DOHH2 (cell line): ENCODE results near the gene CR1.
"Not testable (repeated sequence)": the region's sequence is repeated elsewhere in the genome, so short reads cannot be mapped to it uniquely, and the experiment has no call there.

ENCODE experiments used
- H3F3A ChIP-seq: fragments of 200-600 bp; sonication (generic), shearing (Covaris generic); 2 replicates; pipeline ENCODE4 v1.6.0; 2016; ENCODE audit warnings: antibody characterized with exemption, mild to moderate bottlenecking; ENCODE audit not compliant: control insufficient read depth, insufficient read depth
- H3K27ac ChIP-seq: fragments of 200-600 bp; sonication (generic); 2 replicates; pipeline ENCODE4 v1.5.1; 2014; ENCODE audit warnings: low read depth, mild to moderate bottlenecking, low read length, moderate library complexity
- H3K27me3 ChIP-seq: fragments of 200-600 bp; sonication (generic); 2 replicates; pipeline ENCODE4 v1.6.1; 2014; ENCODE audit warnings: mild to moderate bottlenecking, low read length, mixed read lengths; ENCODE audit not compliant: control insufficient read depth
- H3K36me3 ChIP-seq: fragments of 200-600 bp; sonication (generic); 2 replicates; pipeline ENCODE4 v1.6.1; 2014; ENCODE audit warnings: mild to moderate bottlenecking, low read length, moderate library complexity, mixed read lengths; ENCODE audit not compliant: control insufficient read depth
- H3K4me1 ChIP-seq: fragments of 200-600 bp; sonication (generic); 2 replicates; pipeline ENCODE4 v1.6.1; 2014; ENCODE audit warnings: mild to moderate bottlenecking, low read length, mixed read lengths; ENCODE audit not compliant: control insufficient read depth
- H3K4me2 ChIP-seq: fragments of 200-600 bp; sonication (generic); 2 replicates; pipeline ENCODE4 v1.6.0; 2014; ENCODE audit warnings: mild to moderate bottlenecking, low read length, moderate library complexity
- H3K4me3 ChIP-seq: fragments of 200-600 bp; sonication (generic); 2 replicates; pipeline ENCODE4 v1.5.1; 2014; ENCODE audit warnings: mild to moderate bottlenecking, low read length, mixed read lengths
- H3K79me2 ChIP-seq: fragments of 200-600 bp; sonication (generic); 2 replicates; pipeline ENCODE4 v1.6.1; 2014; ENCODE audit warnings: mild to moderate bottlenecking, low read length, mixed read lengths; ENCODE audit not compliant: control insufficient read depth
- H3K9me2 ChIP-seq: fragments of 200-600 bp; sonication (generic); replicated peaks from 2 replicates; pipeline ENCODE4 v1.6.1; 2014; ENCODE audit warnings: mild to moderate bottlenecking, low read length, mixed read lengths; ENCODE audit not compliant: control insufficient read depth
- H3K9me3 ChIP-seq: fragments of 200-600 bp; sonication (generic); 2 replicates; pipeline ENCODE4 v1.6.1; 2014; ENCODE audit warnings: antibody characterized with exemption, low read length, mixed read lengths; ENCODE audit not compliant: control insufficient read depth, insufficient read depth
- H4K20me1 ChIP-seq: fragments of 200-600 bp; sonication (generic); 2 replicates; pipeline ENCODE4 v1.6.0; 2014; ENCODE audit warnings: low read depth, mild to moderate bottlenecking, antibody characterized with exemption, low read length, moderate library complexity; ENCODE audit not compliant: control insufficient read depth, insufficient read depth
- EZH2phosphoT487 ChIP-seq: fragments of 200-600 bp; sonication (generic); IDR thresholded peaks from 2 replicates; pipeline ENCODE4 v1.6.1; 2017; ENCODE audit warnings: borderline replicate concordance, mild to moderate bottlenecking, antibody characterized with exemption, low read length, moderate library complexity, mixed read lengths
- TF ChIP-seq, protein P1 (sequence below): fragments of 200-600 bp; sonication (generic); IDR thresholded peaks from one replicate; pipeline ENCODE4 v1.5.1; 2014; ENCODE audit warnings: antibody characterized with exemption, mild to moderate bottlenecking, low read depth, low read length; ENCODE audit not compliant: poor library complexity, severe bottlenecking

CR1 gene

DNA sequence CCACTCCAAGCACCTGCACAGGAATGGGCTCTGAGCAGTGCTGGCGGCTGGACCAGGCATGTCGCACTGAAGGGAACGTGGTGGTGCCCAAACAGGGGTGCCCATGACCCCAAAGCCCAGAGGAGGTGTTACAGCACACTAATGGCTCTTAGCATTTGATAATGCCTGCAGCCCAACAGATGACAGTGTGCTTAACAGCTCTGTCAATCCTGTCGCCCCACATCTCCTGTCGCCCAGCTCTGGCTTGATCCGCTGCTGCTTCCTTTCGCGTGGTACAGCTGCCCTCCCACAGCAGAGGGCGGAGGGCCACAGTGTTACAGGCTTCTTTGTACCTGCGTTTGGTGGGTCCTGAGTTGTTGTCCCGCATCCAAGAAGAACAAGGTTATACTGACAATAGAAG, 116.8 kb downstream of the CR1 start:
- Histone ChIP-seq H3K4me1 (no peaks in the 10 kb centered on the region), H3K27ac (no peak overlapping the region), H3K4me3 (no peak overlapping the region), H3K79me2 (no peaks in the 10 kb centered on the region), H3K27me3 (no peaks in the 10 kb centered on the region), H3K36me3 (no peaks in the 10 kb centered on the region), H4K20me1 (no peaks in the 10 kb centered on the region), H3K4me2 (no peak overlapping the region), H3K9me2 (no peaks in the 10 kb centered on the region), H3F3A (no peaks in the 10 kb centered on the region), H3K9me3 (peaks cover 5% of the 10 kb centered on the region; the same call in 1 of the 2 replicates)
- no peak for TF ChIP-seq EZH2phosphoT487
- TF ChIP-seq, protein P1, sequence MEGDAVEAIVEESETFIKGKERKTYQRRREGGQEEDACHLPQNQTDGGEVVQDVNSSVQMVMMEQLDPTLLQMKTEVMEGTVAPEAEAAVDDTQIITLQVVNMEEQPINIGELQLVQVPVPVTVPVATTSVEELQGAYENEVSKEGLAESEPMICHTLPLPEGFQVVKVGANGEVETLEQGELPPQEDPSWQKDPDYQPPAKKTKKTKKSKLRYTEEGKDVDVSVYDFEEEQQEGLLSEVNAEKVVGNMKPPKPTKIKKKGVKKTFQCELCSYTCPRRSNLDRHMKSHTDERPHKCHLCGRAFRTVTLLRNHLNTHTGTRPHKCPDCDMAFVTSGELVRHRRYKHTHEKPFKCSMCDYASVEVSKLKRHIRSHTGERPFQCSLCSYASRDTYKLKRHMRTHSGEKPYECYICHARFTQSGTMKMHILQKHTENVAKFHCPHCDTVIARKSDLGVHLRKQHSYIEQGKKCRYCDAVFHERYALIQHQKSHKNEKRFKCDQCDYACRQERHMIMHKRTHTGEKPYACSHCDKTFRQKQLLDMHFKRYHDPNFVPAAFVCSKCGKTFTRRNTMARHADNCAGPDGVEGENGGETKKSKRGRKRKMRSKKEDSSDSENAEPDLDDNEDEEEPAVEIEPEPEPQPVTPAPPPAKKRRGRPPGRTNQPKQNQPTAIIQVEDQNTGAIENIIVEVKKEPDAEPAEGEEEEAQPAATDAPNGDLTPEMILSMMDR = no peak

DNA sequence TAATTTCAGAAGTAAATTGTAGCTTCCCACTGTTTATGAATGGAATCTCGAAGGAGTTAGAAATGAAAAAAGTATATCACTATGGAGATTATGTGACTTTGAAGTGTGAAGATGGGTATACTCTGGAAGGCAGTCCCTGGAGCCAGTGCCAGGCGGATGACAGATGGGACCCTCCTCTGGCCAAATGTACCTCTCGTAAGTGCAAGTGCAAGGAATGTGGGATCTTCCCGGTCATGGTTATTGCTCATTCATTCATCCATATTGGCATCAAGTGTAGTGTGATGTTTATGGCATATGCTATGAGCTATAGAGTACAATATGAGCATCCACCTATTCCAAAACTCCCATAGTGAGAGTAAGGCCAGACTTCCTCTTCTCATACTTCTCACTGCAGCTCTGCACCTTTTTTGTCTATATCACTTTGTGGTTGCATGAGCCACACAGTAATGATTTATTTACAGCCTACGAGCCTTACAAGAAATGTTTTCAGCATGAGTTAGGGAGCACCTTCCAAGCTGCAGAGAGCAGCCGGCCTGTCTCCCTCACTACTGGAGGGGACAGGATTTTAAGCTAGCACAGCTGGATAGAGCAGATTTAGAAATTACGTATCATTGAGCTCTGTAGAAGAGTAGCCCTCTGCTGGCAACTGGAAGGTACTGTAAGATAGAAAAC, 124.0 kb downstream of the CR1 start:
- H3K27ac ChIP-seq = no peak overlapping the region
- H3F3A ChIP-seq = no peaks in the 10 kb centered on the region
- no peak overlapping the region for H3K4me2 ChIP-seq
- no peak for TF ChIP-seq EZH2phosphoT487
- TF ChIP-seq, protein P1 = peak; percentile 72
- no peaks in the 10 kb centered on the region for H3K27me3 ChIP-seq
- no peaks in the 10 kb centered on the region for H3K9me3 ChIP-seq
- H3K4me1 ChIP-seq = no peaks in the 10 kb centered on the region
- H4K20me1 ChIP-seq = no peaks in the 10 kb centered on the region
- no peaks in the 10 kb centered on the region for H3K79me2 ChIP-seq
- no peaks in the 10 kb centered on the region for H3K9me2 ChIP-seq
- H3K4me3 ChIP-seq = no peak overlapping the region
- H3K36me3 ChIP-seq = no peaks in the 10 kb centered on the region

DNA sequence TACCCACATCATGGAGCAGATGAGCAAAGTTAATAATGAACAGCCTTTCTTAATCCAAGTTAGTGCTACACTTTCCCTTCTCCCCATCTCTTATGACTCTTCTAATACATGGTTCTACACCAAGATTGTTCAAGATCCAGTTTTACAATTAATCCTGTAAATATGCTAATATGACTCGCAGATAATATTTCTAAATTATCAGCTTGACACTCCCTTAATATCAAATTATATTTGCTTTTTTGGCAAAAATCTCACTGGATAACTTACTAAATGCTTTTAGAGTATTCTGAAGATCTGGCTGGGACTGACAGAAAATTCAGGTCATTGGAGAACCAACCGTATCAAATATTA, 124.6 kb downstream of the CR1 start:
- no peaks in the 10 kb centered on the region for H3F3A ChIP-seq
- TF ChIP-seq, protein P1 = no peak
- TF ChIP-seq EZH2phosphoT487 = no peak
- H4K20me1 ChIP-seq = no peaks in the 10 kb centered on the region
- H3K9me3 ChIP-seq = no peaks in the 10 kb centered on the region
- no peak overlapping the region for H3K4me3 ChIP-seq
- no peak overlapping the region for H3K27ac ChIP-seq
- no peaks in the 10 kb centered on the region for H3K27me3 ChIP-seq
- no peak overlapping the region for H3K4me2 ChIP-seq
- no peaks in the 10 kb centered on the region for H3K4me1 ChIP-seq
- H3K79me2 ChIP-seq = no peaks in the 10 kb centered on the region
- H3K36me3 ChIP-seq = no peaks in the 10 kb centered on the region
- no peaks in the 10 kb centered on the region for H3K9me2 ChIP-seq

DNA sequence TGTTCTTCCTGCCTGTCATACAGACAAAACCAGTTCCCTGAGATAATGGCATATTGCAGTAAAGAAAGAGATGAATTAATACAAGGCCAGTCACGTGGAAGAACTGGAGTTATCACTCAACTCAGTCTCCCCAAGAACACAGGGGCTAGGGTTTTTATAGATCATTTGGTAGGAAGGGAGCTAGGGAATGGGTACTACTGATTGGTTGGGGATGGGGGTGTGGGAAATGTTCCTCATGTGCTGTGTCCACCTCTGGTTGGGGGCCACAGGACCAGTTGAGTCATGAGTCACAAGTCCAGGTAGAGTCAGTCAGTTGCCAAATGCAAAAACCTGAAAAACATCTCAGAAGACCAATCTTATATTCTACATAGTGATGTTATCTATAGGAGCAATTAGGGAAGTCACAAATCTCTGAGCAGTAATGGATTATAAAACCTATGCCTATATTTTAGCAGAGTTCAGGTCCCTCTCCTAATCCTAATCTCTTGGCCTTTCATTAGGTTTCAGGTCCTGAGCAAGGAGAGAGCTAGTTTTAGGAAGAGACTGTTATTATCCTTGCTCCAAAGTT, 129.6 kb downstream of the CR1 start:
- not testable (repeated sequence) for H3K9me2 ChIP-seq, H3K79me2 ChIP-seq, H3K36me3 ChIP-seq, H3K4me2 ChIP-seq, H3K27me3 ChIP-seq, H3K4me1 ChIP-seq, H3K27ac ChIP-seq, H4K20me1 ChIP-seq, H3K4me3 ChIP-seq, H3F3A ChIP-seq, H3K9me3 ChIP-seq
